ENCODE data around the gene BTNL8.

The BTNL8 gene

DNA sequence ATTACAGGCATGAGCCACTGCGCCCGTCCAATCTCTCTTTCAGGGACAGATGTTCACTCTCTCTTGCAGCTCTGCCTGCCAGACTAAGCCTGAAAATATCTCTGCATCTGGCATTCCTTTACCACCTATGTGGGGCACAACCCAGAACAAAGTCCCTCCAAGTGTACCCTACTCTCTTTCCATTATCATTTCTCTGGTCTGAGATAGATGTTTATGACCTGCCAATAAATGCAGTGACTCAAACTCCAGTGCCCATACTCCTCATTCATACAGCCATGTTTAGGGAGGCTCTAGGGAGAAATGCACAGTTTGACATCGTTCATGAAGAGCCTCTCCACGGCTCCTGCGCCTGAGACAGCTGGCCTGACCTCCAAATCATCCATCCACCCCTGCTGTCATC is 89.6 kb downstream of the BTNL8 start, which contains the start of gene BTNL3:
Gene BTNL3 (plus strand): TSS at position 255 of the 400 bp plus-strand sequence. CDS start 183 bp downstream, outside the sequence.
- 71 to 73% methylated on average over 5 of the region's 5 CpGs for WGBS, 2 experiments
- H3K27ac ChIP-seq (ENCODE audit: insufficient read depth, low read depth, low read length, poor library complexity, severe bottlenecking) = no peak within 1 kb of the TSS
- H3K27me3 ChIP-seq (ENCODE audit: control insufficient read depth, insufficient read depth, low read length, poor library complexity, severe bottlenecking) = no peaks in the 10 kb centered on the region
- no peak within 1 kb of the TSS for H3K4me3 ChIP-seq (ENCODE audit: insufficient read depth, low read depth, low read length)
- no peaks in the 10 kb centered on the region for H3K36me3 ChIP-seq (ENCODE audit: control insufficient read depth, insufficient read depth, low read length)
- H3K4me1 ChIP-seq (ENCODE audit: control insufficient read depth, insufficient read depth, low read length) = no peaks in the 10 kb centered on the region
- H3K9me3 ChIP-seq (ENCODE audit: control insufficient read depth, low read length) = no peaks in the 10 kb centered on the region

- no peak overlapping the region for H3K4me3 ChIP-seq (ENCODE audit: insufficient read depth, low read depth, low read length)
- H3K27ac ChIP-seq (ENCODE audit: insufficient read depth, low read depth, low read length, poor library complexity, severe bottlenecking) = no peak overlapping the region
- no peaks in the 10 kb centered on the region for H3K27me3 ChIP-seq (ENCODE audit: control insufficient read depth, insufficient read depth, low read length, poor library complexity, severe bottlenecking)
- no peaks in the 10 kb centered on the region for H3K4me1 ChIP-seq (ENCODE audit: control insufficient read depth, insufficient read depth, low read length)
- H3K9me3 ChIP-seq (ENCODE audit: control insufficient read depth, low read length) = no peaks in the 10 kb centered on the region
- H3K36me3 ChIP-seq (ENCODE audit: control insufficient read depth, insufficient read depth, low read length) = no peaks in the 10 kb centered on the region
- 89 to 93% methylated on average over 16 of the region's 16 CpGs for WGBS, 2 experiments
Measured at GRCh38 chr5:180990086-180990881, 91.3 kb downstream of the BTNL8 start.

- Histone ChIP-seq H3K36me3 (ENCODE audit: control insufficient read depth, insufficient read depth, low read length) (no peaks in the 10 kb centered on the region), H3K27me3 (ENCODE audit: control insufficient read depth, insufficient read depth, low read length, poor library complexity, severe bottlenecking) (no peaks in the 10 kb centered on the region), H3K9me3 (ENCODE audit: control insufficient read depth, low read length) (no peaks in the 10 kb centered on the region), H3K4me3 (ENCODE audit: insufficient read depth, low read depth, low read length) (no peak overlapping the region), H3K27ac (ENCODE audit: insufficient read depth, low read depth, low read length, poor library complexity, severe bottlenecking) (no peak overlapping the region), H3K4me1 (ENCODE audit: control insufficient read depth, insufficient read depth, low read length) (no peaks in the 10 kb centered on the region)
- 82 to 86% methylated on average over 4 to 5 of the region's 5 CpGs for WGBS, 2 experiments
Measured at GRCh38 chr5:180990882-180991242, 91.9 kb downstream of the BTNL8 start.

Measured in ectodermal cell (in vitro differentiated cells).